Activated naive CD4-positive, alpha-beta T cell treated with anti-CD3 and anti-CD28 coated beads for 36 hours (primary cell): ENCODE data around the gene GRIP1. TPM values are rescaled to one million over a fixed set of nuclear protein-coding genes. Genes with fewer than 3 reads are reported as not detected.

Source experiments
- CTCF ChIA-PET: fragments of 350-600 bp; sonication (Branson Sonifier 250); formaldehyde crosslinking; loops from one replicate; lab custom pipeline; 2021; ENCODE audit warnings: antibody characterized with exemption; lab: Charles Lee
- DNase-seq: peaks from one replicate; pipeline ENCODE4 v3.0.0-alpha.2; 2020
- H3K27ac Mint-ChIP-seq: one replicate; pipeline ENCODE4 v1.8.0; 2021; ENCODE audit warnings: mild to moderate bottlenecking, mixed read lengths
- H3K27me3 Mint-ChIP-seq: one replicate; pipeline ENCODE4 v1.8.0; 2021; ENCODE audit warnings: low read depth, mixed read lengths
- H3K36me3 Mint-ChIP-seq: one replicate; pipeline ENCODE4 v1.8.0; 2021; ENCODE audit warnings: low read depth, mixed read lengths
- H3K4me1 Mint-ChIP-seq: one replicate; pipeline ENCODE4 v1.8.0; 2021; ENCODE audit warnings: low read depth, mixed read lengths
- H3K4me3 Mint-ChIP-seq: one replicate; pipeline ENCODE4 v1.8.0; 2021; ENCODE audit warnings: mild to moderate bottlenecking, moderate library complexity, mixed read lengths
- H3K9me3 Mint-ChIP-seq: one replicate; pipeline ENCODE4 v1.8.0; 2021; ENCODE audit warnings: mixed read lengths
- intact Hi-C: fragments of 100-400 bp; cut with micrococcal nuclease; formaldehyde crosslinking; loops from one replicate; pipeline ENCODE4 v1.15.1; 2023
- total RNA-seq, 2 experiments: library from RNA; stranded (reverse); gene quantifications; one replicate each; pipeline ENCODE4 v1.2.3, GENCODE V29; 2021

The GRIP1 gene
- total RNA-seq, 2 experiments from 2014 or later, result 1.2 to 2.2 TPM

- Mint-ChIP-seq H3K27me3 (no peaks in the 10 kb centered on the region), H3K9me3 (no peaks in the 10 kb centered on the region), H3K36me3 (no peaks in the 10 kb centered on the region), H3K4me3 (no peak overlapping the region), H3K4me1 (no peaks in the 10 kb centered on the region), H3K27ac (no peak overlapping the region)
- CTCF ChIA-PET, result interaction anchor here (0.7 kb wide), 1 partner anchor 16 kb away, joined by 3 read pairs; no protein-coding TSS in a partner anchor
- DNase-seq, result no peak
- intact Hi-C loops, result no loop called here
Measured at GRCh38 chr12:66633676-66634075, 45.2 kb downstream of the GRIP1 start.

DNA sequence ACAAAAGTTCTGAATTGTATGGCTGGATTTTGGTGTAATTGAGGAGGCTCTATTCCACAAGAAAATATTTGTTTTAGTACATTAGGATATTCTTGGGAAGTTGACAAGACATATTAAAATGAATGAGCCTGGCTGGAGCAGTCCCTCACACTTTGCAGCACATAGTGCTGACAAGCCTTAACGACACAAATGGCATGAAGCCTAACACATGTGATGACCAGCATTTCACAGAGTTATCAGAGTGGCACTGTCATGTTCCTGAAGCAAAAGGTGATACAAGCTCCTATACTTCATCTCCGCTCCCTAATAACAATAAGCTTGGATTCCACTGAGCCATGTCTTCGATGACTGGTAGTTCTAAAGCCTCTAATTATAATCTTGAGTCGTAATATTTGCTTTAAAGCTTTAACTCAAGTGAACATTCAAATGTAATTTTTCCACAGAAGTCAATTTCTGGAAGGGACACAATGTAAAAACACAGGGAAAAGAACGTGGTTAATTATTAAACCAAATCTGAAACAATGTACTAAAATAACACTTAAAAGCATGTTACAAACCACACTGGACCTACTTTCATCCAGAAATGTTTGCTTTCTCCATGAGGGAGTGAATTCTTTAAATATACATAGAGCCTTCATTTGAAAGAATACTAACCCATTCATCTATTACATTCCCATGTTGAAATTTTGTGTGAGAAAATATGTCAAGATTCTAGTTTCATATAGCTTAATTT is 49.6 kb downstream of the GRIP1 start:
- CTCF ChIA-PET, result interaction anchor here (0.7 to 1.5 kb wide), 2 partner anchors 80 to 93 kb away, joined by 3 read pairs; no protein-coding TSS in a partner anchor
- H3K36me3 Mint-ChIP-seq, result no peaks in the 10 kb centered on the region
- H3K27me3 Mint-ChIP-seq, result no peaks in the 10 kb centered on the region
- no peaks in the 10 kb centered on the region for H3K4me1 Mint-ChIP-seq
- intact Hi-C loops, result no loop called here
- H3K9me3 Mint-ChIP-seq, result no peaks in the 10 kb centered on the region
- no peak overlapping the region for H3K27ac Mint-ChIP-seq
- DNase-seq, result no peak
- no peak overlapping the region for H3K4me3 Mint-ChIP-seq

GRCh38 chr12:66627988-66628317 is 50.9 kb downstream of the GRIP1 start:
- H3K4me3 Mint-ChIP-seq, result no peak overlapping the region
- H3K36me3 Mint-ChIP-seq, result no peaks in the 10 kb centered on the region
- intact Hi-C loops, result no loop called here
- H3K4me1 Mint-ChIP-seq, result no peaks in the 10 kb centered on the region
- no peak overlapping the region for H3K27ac Mint-ChIP-seq
- H3K27me3 Mint-ChIP-seq, result no peaks in the 10 kb centered on the region
- no peaks in the 10 kb centered on the region for H3K9me3 Mint-ChIP-seq
- no peak for DNase-seq
- CTCF ChIA-PET, result interaction anchor here (1.4 kb wide), 1 partner anchor 65 kb away, joined by 4 read pairs; no protein-coding TSS in a partner anchor

- intact Hi-C loops, result no loop called here
- CTCF ChIA-PET, result interaction anchor here (1.4 kb wide), 1 partner anchor 66 kb away, joined by 4 read pairs; no protein-coding TSS in a partner anchor
- no peak for DNase-seq
Measured at GRCh38 chr12:66627270-66627987, 51.4 kb downstream of the GRIP1 start.

GRCh38 chr12:66624806-66625205 is 54.1 kb downstream of the GRIP1 start:
- Mint-ChIP-seq H3K4me3 (no peak overlapping the region), H3K27ac (no peak overlapping the region), H3K9me3 (no peaks in the 10 kb centered on the region), H3K4me1 (no peaks in the 10 kb centered on the region), H3K27me3 (no peaks in the 10 kb centered on the region), H3K36me3 (no peaks in the 10 kb centered on the region)
- DNase-seq, result no peak
- CTCF ChIA-PET, result no interaction called here
- intact Hi-C loops, result no loop called here

More at GRCh38 chr12:66627270-66627987, 51.4 kb downstream of the GRIP1 start:
- no peaks in the 10 kb centered on the region for H3K9me3 Mint-ChIP-seq
- no peak overlapping the region for H3K4me3 Mint-ChIP-seq
- H3K4me1 Mint-ChIP-seq, result no peaks in the 10 kb centered on the region
- no peak overlapping the region for H3K27ac Mint-ChIP-seq
- no peaks in the 10 kb centered on the region for H3K27me3 Mint-ChIP-seq
- H3K36me3 Mint-ChIP-seq, result no peaks in the 10 kb centered on the region

- no peaks in the 10 kb centered on the region for H3K27me3 Mint-ChIP-seq
- DNase-seq, result no peak
- intact Hi-C loops, result no loop called here
- H3K9me3 Mint-ChIP-seq, result no peaks in the 10 kb centered on the region
- H3K36me3 Mint-ChIP-seq, result no peaks in the 10 kb centered on the region
- H3K4me1 Mint-ChIP-seq, result no peaks in the 10 kb centered on the region
- CTCF ChIA-PET, result no interaction called here
- H3K4me3 Mint-ChIP-seq, result no peak overlapping the region
- H3K27ac Mint-ChIP-seq, result no peak overlapping the region
Measured at GRCh38 chr12:66623455-66623854, 55.4 kb downstream of the GRIP1 start.

- Mint-ChIP-seq H3K27ac (no peak overlapping the region), H3K9me3 (no peaks in the 10 kb centered on the region), H3K27me3 (no peaks in the 10 kb centered on the region), H3K4me1 (no peaks in the 10 kb centered on the region), H3K4me3 (no peak overlapping the region), H3K36me3 (no peaks in the 10 kb centered on the region)
- CTCF ChIA-PET, result interaction anchor here (0.9 kb wide), 1 partner anchor 75 kb away, joined by 3 read pairs; no protein-coding TSS in a partner anchor
- intact Hi-C loops, result no loop called here
- no peak for DNase-seq
Measured at GRCh38 chr12:66620688-66621087, 58.2 kb downstream of the GRIP1 start.

GRCh38 chr12:66620026-66620425 is 58.9 kb downstream of the GRIP1 start:
- CTCF ChIA-PET, result interaction anchor here (0.9 kb wide), 1 partner anchor 76 kb away, joined by 3 read pairs; no protein-coding TSS in a partner anchor
- Mint-ChIP-seq H3K4me3 (no peak overlapping the region), H3K36me3 (no peaks in the 10 kb centered on the region), H3K9me3 (no peaks in the 10 kb centered on the region), H3K27ac (no peak overlapping the region), H3K27me3 (no peaks in the 10 kb centered on the region), H3K4me1 (no peaks in the 10 kb centered on the region)
- intact Hi-C loops, result no loop called here
- DNase-seq, result no peak

DNA sequence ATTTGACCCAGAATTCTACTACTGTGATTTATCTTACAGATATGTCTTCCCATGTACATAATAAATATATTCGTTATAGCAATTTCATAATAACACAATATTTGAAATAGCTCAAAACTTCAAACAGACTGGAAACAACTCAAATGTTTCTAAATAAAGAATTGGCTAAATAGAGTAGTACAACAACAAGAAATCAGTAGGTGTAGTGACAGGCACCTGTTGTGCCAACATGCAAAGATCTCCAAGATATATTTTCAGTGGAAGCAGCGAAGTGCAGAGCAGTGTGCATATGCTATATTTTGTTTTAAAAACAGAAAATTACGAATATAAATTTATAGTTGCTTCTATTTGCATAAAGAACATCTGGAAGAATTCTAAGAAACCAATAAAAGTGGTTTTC is 60.9 kb downstream of the GRIP1 start:
- no peaks in the 10 kb centered on the region for H3K4me1 Mint-ChIP-seq
- H3K4me3 Mint-ChIP-seq, result no peak overlapping the region

DNA sequence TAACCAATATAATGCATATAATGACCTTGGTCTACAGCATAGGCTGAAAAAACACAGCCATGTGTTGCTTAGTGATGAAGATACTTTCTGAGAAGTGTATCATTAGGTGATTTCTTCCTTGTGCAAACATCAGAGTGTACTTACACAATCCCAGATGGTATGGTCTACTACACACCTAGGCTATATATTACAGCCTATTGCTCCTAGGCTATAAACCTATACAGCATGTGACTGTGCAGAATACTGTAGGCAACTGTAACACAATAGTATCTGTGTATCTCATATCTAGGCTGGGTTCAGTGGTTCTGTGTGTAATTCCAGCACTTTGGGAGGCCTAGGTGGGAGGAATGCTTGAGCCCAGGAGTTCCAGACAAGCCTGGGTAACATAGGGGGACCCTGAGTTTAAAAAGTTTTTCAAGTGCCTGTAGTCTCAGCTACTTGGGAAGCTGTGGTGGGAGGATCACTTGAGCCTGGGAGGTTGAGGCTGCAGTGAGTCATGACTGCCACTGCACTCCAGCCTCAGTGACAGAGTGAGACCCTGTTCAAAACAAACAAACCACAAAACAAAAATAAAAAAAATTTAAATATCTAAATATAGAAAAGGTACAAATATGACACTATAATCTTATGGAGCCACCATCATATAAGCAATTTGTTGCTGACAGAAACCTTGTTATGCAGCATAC is 66.6 kb downstream of the GRIP1 start:
- CTCF ChIA-PET, result interaction anchor here (1.1 kb wide), 1 partner anchor 82 kb away, joined by 3 read pairs; no protein-coding TSS in a partner anchor
- H3K27ac Mint-ChIP-seq, result no peak overlapping the region
- intact Hi-C loops, result no loop called here

More for the DNA sequence above, 60.9 kb downstream of the GRIP1 start:
- H3K27ac Mint-ChIP-seq, result no peak overlapping the region
- no peaks in the 10 kb centered on the region for H3K9me3 Mint-ChIP-seq
- intact Hi-C loops, result no loop called here
- H3K27me3 Mint-ChIP-seq, result no peaks in the 10 kb centered on the region
- DNase-seq, result no peak
- CTCF ChIA-PET, result no interaction called here
- no peaks in the 10 kb centered on the region for H3K36me3 Mint-ChIP-seq

GRCh38 chr12:66607147-66607546 is 71.7 kb downstream of the GRIP1 start:
- CTCF ChIA-PET, result no interaction called here
- H3K4me3 Mint-ChIP-seq, result no peak overlapping the region

More for the DNA sequence above, 66.6 kb downstream of the GRIP1 start:
- no peak overlapping the region for H3K4me3 Mint-ChIP-seq
- H3K36me3 Mint-ChIP-seq, result no peaks in the 10 kb centered on the region
- DNase-seq, result no peak
- H3K27me3 Mint-ChIP-seq, result no peaks in the 10 kb centered on the region
- no peaks in the 10 kb centered on the region for H3K4me1 Mint-ChIP-seq
- no peaks in the 10 kb centered on the region for H3K9me3 Mint-ChIP-seq

GRCh38 chr12:66605293-66605692 is 73.6 kb downstream of the GRIP1 start:
- Mint-ChIP-seq H3K27me3 (no peaks in the 10 kb centered on the region), H3K27ac (no peak overlapping the region), H3K9me3 (no peaks in the 10 kb centered on the region), H3K4me3 (no peak overlapping the region), H3K4me1 (no peaks in the 10 kb centered on the region), H3K36me3 (no peaks in the 10 kb centered on the region)
- CTCF ChIA-PET, result no interaction called here
- intact Hi-C loops, result no loop called here
- DNase-seq, result no peak

More at GRCh38 chr12:66607147-66607546, 71.7 kb downstream of the GRIP1 start:
- Mint-ChIP-seq H3K36me3 (no peaks in the 10 kb centered on the region), H3K9me3 (no peaks in the 10 kb centered on the region), H3K27me3 (no peaks in the 10 kb centered on the region), H3K27ac (no peak overlapping the region), H3K4me1 (no peaks in the 10 kb centered on the region)
- DNase-seq, result no peak
- intact Hi-C loops, result no loop called here
